Testis (tissue), 3 donors: Measurements from ENCODE around the gene PNLIPRP3. TPM values are rescaled to one million over a fixed set of nuclear protein-coding genes. Genes with fewer than 3 reads are reported as not detected.

Source experiments
- DNase-seq: peaks from one replicate; pipeline ENCODE4 v3.0.0-alpha.2; 2019
- H3K27ac ChIP-seq, 2 donors: fragments of 200-600 bp; sonication (generic); one replicate each; pipeline ENCODE4 v1.5.1; 2019
- H3K27me3 ChIP-seq: fragments of 200-600 bp; sonication (generic); one replicate; pipeline ENCODE4 v1.5.1; 2019
- H3K36me3 ChIP-seq: fragments of 200-600 bp; sonication (generic); one replicate; pipeline ENCODE4 v1.5.1; 2017; ENCODE audit warnings: low read depth; ENCODE audit errors: missing control alignments
- H3K4me1 ChIP-seq: fragments of 200-600 bp; sonication (generic); one replicate; pipeline ENCODE4 v1.5.1; 2019
- H3K4me3 ChIP-seq, 2 donors: fragments of 200-600 bp; sonication (generic); one replicate each; pipeline ENCODE4 v1.5.1; 2017 to 2019
- H3K9me3 ChIP-seq: fragments of 200-600 bp; sonication (generic); one replicate; pipeline ENCODE4 v1.5.1; 2017
- CTCF ChIP-seq, 3 experiments: fragments of 450-650 bp in 2 of 3; fragments of 200-600 bp in 1 of 3; sonication (generic) in 1 of 3; IDR thresholded peaks; one replicate each; pipeline ENCODE4 v1.5.1; 2016 to 2019; ENCODE audit warnings: antibody characterized with exemption in 3 of 3, mild to moderate bottlenecking in 2 of 3, moderate library complexity in 1 of 3
- POLR2A ChIP-seq: fragments of 450-650 bp; IDR thresholded peaks from one replicate; pipeline ENCODE4 v1.6.1; 2017; ENCODE audit warnings: antibody characterized with exemption, mild to moderate bottlenecking, moderate library complexity
- WGBS, 2 donors: methylation state at CpG; one replicate each; pipeline ENCODE4 v1.1.5; 2018; 5-methylcytosine and 5-hydroxymethylcytosine counted together
- intact Hi-C: fragments of 100-400 bp; cut with DNase I; formaldehyde crosslinking; loops from one replicate; pipeline ENCODE4 v1.15.1; 2023; ENCODE audit warnings: low total_unique reads
- polyA plus RNA-seq: library from polyadenylated mRNA; stranded (reverse); fragments of 350-450 nt; fragmentation: Illumina TruSeq; extraction: RNeasy Lipid Tissue Mini Kit (QIAGEN cat#74804); gene quantifications from one replicate; pipeline ENCODE4 v1.2.3, GENCODE V29; 2014; ENCODE audit warnings: low read depth, low replicate concordance; ENCODE audit not compliant: insufficient read depth
- small RNA-seq, 2 donors: library from RNA; depleted of rRNA; stranded (forward); fragments of <200 nt; gene quantifications; one replicate each; pipeline ENCODE3, GENCODE V24; 2016
- total RNA-seq, 2 donors: library from RNA; depleted of rRNA; stranded (reverse); fragments of >200 nt; gene quantifications; one replicate each; pipeline ENCODE4 v1.2.3, GENCODE V29; 2016

PNLIPRP3 gene
- total and polyA plus RNA-seq, 3 donors from 2014 or later: not detected

- WGBS, 2 donors: 78 to 93% methylated on average over 3 of the region's 3 CpGs
- Histone ChIP-seq H3K9me3 (no peaks in the 10 kb centered on the region), H3K27ac (no peak overlapping the region), H3K4me3 (no peak overlapping the region), H3K36me3 (no peaks in the 10 kb centered on the region), H3K27me3 (no peaks in the 10 kb centered on the region), H3K4me1 (no peaks in the 10 kb centered on the region)
- TF ChIP-seq POLR2A: no peak
- intact Hi-C loops: no loop called here
- DNase-seq: no peak
Measured at GRCh38 chr10:116524736-116525135, 97.1 kb downstream of the PNLIPRP3 start.

GRCh38 chr10:116526219-116526618, 98.6 kb downstream of the PNLIPRP3 start:
- TF ChIP-seq POLR2A (no peak), CTCF (IDR thresholded peaks at IDR 0.05) (no peak)
- Histone ChIP-seq H3K4me3 (no peak overlapping the region), H3K4me1 (no peaks in the 10 kb centered on the region), H3K36me3 (no peaks in the 10 kb centered on the region), H3K27me3 (no peaks in the 10 kb centered on the region), H3K9me3 (no peaks in the 10 kb centered on the region), H3K27ac (no peak overlapping the region)
- no peak for DNase-seq
- 50 to 67% methylated on average over 3 of the region's 3 CpGs for WGBS, 2 donors
- intact Hi-C loops: no loop called here

Small RNAs within 50 kb of the gene (small RNA-seq; reads per million reads assigned to genes)
- gene SNRPGP6: 0 reads per million in 2 donors

Other genes starting within 250 kb of the PNLIPRP3 start
- gene GFRA1, start 154.6 kb upstream of the PNLIPRP3 start, total RNA-seq: 10 to 100 TPM; 17.7 to 23.8 TPM
- 8.6 TPM for gene GFRA1, start 154.6 kb upstream of the PNLIPRP3 start, polyA plus RNA-seq
- gene CCDC172, start 103.4 kb upstream of the PNLIPRP3 start, total RNA-seq: 10 to 100 TPM in 1 of 2 donors, 1 to 10 TPM in 1; 7.3 to 31.4 TPM
- gene CCDC172, start 103.4 kb upstream of the PNLIPRP3 start, polyA plus RNA-seq: 6.7 TPM
- gene PNLIP, start 118.1 kb downstream of the PNLIPRP3 start, total RNA-seq: under 1 TPM in 1 of 2 donors, not detected in 1; 0.74 TPM
- not detected for gene PNLIP, start 118.1 kb downstream of the PNLIPRP3 start, polyA plus RNA-seq
- not detected for gene PNLIPRP1, start 163.1 kb downstream of the PNLIPRP3 start, total RNA-seq
- gene PNLIPRP1, start 163.1 kb downstream of the PNLIPRP3 start, polyA plus RNA-seq: 0.33 TPM
- gene PNLIPRP2, start 193.1 kb downstream of the PNLIPRP3 start, total RNA-seq: under 1 TPM in 1 of 2 donors, not detected in 1; 0.31 TPM
- gene PNLIPRP2, start 193.1 kb downstream of the PNLIPRP3 start, polyA plus RNA-seq: 0.61 TPM